ENCODE measurements around the gene DPH2. TPM values are rescaled to one million over a fixed set of nuclear protein-coding genes. Genes with fewer than 3 reads are reported as not detected.

DPH2 gene
- total RNA-seq, 1 experiment from 2014 or later, result 41.2 TPM

- BruUV-seq (replicated peaks), result no TSS peak
- H3K27ac Mint-ChIP-seq (ENCODE audit: unreplicated experiment), result no peak overlapping the region
- no peak overlapping the region for H3K4me3 Mint-ChIP-seq (ENCODE audit: low read depth, unreplicated experiment)
Measured at GRCh38 chr1:43968348-43968948, 1.4 kb upstream of the DPH2 start.

GRCh38 chr1:43969416-43969745, 429 bp upstream of the DPH2 start:
- H3K27ac Mint-ChIP-seq (ENCODE audit: unreplicated experiment), result no peak overlapping the region
- BruUV-seq (replicated peaks), result no TSS peak

More at GRCh38 chr1:43968348-43968948, 1.4 kb upstream of the DPH2 start:
- Mint-ChIP-seq H3K27me3 (ENCODE audit: unreplicated experiment) (no peaks in the 10 kb centered on the region), H3K9me3 (ENCODE audit: low read depth, unreplicated experiment) (no peaks in the 10 kb centered on the region), H3K4me1 (ENCODE audit: low read depth, unreplicated experiment) (peaks cover 11% of the 10 kb centered on the region), H3K36me3 (ENCODE audit: insufficient read depth, unreplicated experiment) (peaks cover 26% of the 10 kb centered on the region)
- intact Hi-C loops (cut with micrococcal nuclease; ENCODE audit: unreplicated experiment), result no loop called here
- DNase-seq, result no peak
- CTCF ChIA-PET, result no interaction called here
- TF ChIP-seq CTCF (IDR thresholded peaks at IDR 0.05; ENCODE audit: unreplicated experiment), result no peak

GRCh38 chr1:43970502-43970901, 692 bp downstream of the DPH2 start:
- DNase-seq, result no peak
- BruUV-seq (replicated peaks), result no TSS peak

More at GRCh38 chr1:43969416-43969745, 429 bp upstream of the DPH2 start:
- CTCF ChIA-PET, result interaction anchor here (0.7 kb wide), 1 partner anchor 22 kb away, joined by 3 read pairs; the partner anchor contains the start of gene IPO13
- H3K4me3 Mint-ChIP-seq (ENCODE audit: low read depth, unreplicated experiment), result peak overlapping the region; percentile 98
- DNase-seq, result no peak
- peaks cover 34% of the 10 kb centered on the region for H3K36me3 Mint-ChIP-seq (ENCODE audit: insufficient read depth, unreplicated experiment)
- H3K27me3 Mint-ChIP-seq (ENCODE audit: unreplicated experiment), result no peaks in the 10 kb centered on the region
- intact Hi-C loops (cut with micrococcal nuclease; ENCODE audit: unreplicated experiment), result no loop called here
- H3K9me3 Mint-ChIP-seq (ENCODE audit: low read depth, unreplicated experiment), result no peaks in the 10 kb centered on the region
- H3K4me1 Mint-ChIP-seq (ENCODE audit: low read depth, unreplicated experiment), result peaks cover 20% of the 10 kb centered on the region
- TF ChIP-seq CTCF (IDR thresholded peaks at IDR 0.05; ENCODE audit: unreplicated experiment), result peak; percentile 19

GRCh38 chr1:43970911-43971310, 1.1 kb downstream of the DPH2 start:
- H3K9me3 Mint-ChIP-seq (ENCODE audit: low read depth, unreplicated experiment), result no peaks in the 10 kb centered on the region
- no peak for DNase-seq
- no peaks in the 10 kb centered on the region for H3K27me3 Mint-ChIP-seq (ENCODE audit: unreplicated experiment)
- peaks cover 24% of the 10 kb centered on the region for H3K4me1 Mint-ChIP-seq (ENCODE audit: low read depth, unreplicated experiment)
- intact Hi-C loops (cut with micrococcal nuclease; ENCODE audit: unreplicated experiment), result no loop called here
- TF ChIP-seq CTCF (IDR thresholded peaks at IDR 0.05; ENCODE audit: unreplicated experiment), result no peak
- peak overlapping the region; percentile 98 for H3K4me3 Mint-ChIP-seq (ENCODE audit: low read depth, unreplicated experiment)
- H3K36me3 Mint-ChIP-seq (ENCODE audit: insufficient read depth, unreplicated experiment), result peaks cover 49% of the 10 kb centered on the region
- CTCF ChIA-PET, result no interaction called here
- H3K27ac Mint-ChIP-seq (ENCODE audit: unreplicated experiment), result no peak overlapping the region
- no TSS peak for BruUV-seq (replicated peaks)

More at GRCh38 chr1:43970502-43970901, 692 bp downstream of the DPH2 start:
- Mint-ChIP-seq H3K27ac (ENCODE audit: unreplicated experiment) (peak overlapping the region; percentile 74), H3K36me3 (ENCODE audit: insufficient read depth, unreplicated experiment) (peaks cover 45% of the 10 kb centered on the region), H3K27me3 (ENCODE audit: unreplicated experiment) (no peaks in the 10 kb centered on the region), H3K4me3 (ENCODE audit: low read depth, unreplicated experiment) (peak overlapping the region; percentile 98), H3K9me3 (ENCODE audit: low read depth, unreplicated experiment) (no peaks in the 10 kb centered on the region), H3K4me1 (ENCODE audit: low read depth, unreplicated experiment) (peaks cover 23% of the 10 kb centered on the region)
- TF ChIP-seq CTCF (IDR thresholded peaks at IDR 0.05; ENCODE audit: unreplicated experiment), result no peak
- intact Hi-C loops (cut with micrococcal nuclease; ENCODE audit: unreplicated experiment), result no loop called here
- CTCF ChIA-PET, result interaction anchor here (0.7 to 1.0 kb wide), 3 partner anchors 21 to 1628 kb away, joined by 3 read pairs; no protein-coding TSS in a partner anchor
